Measurements from ENCODE around the gene SAMD8. TPM values are rescaled to one million over a fixed set of nuclear protein-coding genes. Genes with fewer than 3 reads are reported as not detected.

The SAMD8 gene
- total RNA-seq, 1 experiment from 2014 or later, result 17.1 TPM

- TF ChIP-seq EZH2 (IDR thresholded peaks at IDR 0.05; ENCODE audit: borderline replicate concordance, low read depth, low read length, poor library complexity, severe bottlenecking) (no peak), CTCF (conservative IDR thresholded peaks at IDR 0.05; ENCODE audit: low read depth, low read length) (no peak)
- intact Hi-C loops (cut with micrococcal nuclease; ENCODE audit: unreplicated experiment), result no loop called here
- no peak for DNase-seq (ENCODE audit: low spot score)
- H3K4me1 ChIP-seq (ENCODE audit: insufficient read depth, low read length, poor library complexity, severe bottlenecking), result peaks cover 4% of the 10 kb centered on the region
- POLR2A ChIA-PET (ENCODE audit: low non-redundant PET), result no interaction called here
- H3K36me3 ChIP-seq (ENCODE audit: insufficient read depth, low read length, poor library complexity, severe bottlenecking), result no peaks in the 10 kb centered on the region
- CTCF ChIA-PET, result no interaction called here
- no TSS peak for BruUV-seq (replicated peaks)
- no peaks in the 10 kb centered on the region for H3K9me3 ChIP-seq (ENCODE audit: low read depth, low read length, poor library complexity, severe bottlenecking)
- H3K27me3 ChIP-seq (replicated peaks; ENCODE audit: insufficient read depth, low read depth, low read length, poor library complexity), result no peaks in the 10 kb centered on the region
- H3K4me3 ChIP-seq (ENCODE audit: low read depth, low read length, poor library complexity, severe bottlenecking), result no peak overlapping the region
- H3K27ac ChIP-seq (ENCODE audit: low read depth, low read length, poor library complexity, severe bottlenecking), result no peak overlapping the region
Observed at GRCh38 chr10:75088640-75089039, 22.8 kb upstream of the SAMD8 start.

DNA sequence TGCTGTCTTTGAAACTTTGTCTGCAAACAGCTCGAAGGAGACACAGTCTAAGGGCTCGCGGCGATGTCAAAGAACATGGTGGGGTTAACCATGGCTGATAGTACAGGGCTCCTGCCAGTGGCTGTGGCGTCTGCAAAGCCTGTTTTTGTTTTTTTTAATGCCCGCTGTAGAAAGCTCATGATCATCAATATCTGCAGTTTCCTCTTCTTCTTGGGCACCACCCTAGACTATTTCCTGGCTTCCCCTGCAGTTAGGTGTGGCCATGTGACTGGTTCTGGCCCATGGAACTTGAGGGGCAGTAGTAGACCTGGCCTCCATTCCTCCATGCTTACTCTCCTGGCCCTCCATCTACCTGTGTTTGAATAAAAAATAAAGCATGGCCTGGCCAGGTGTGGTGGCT lies 21.8 kb upstream of the SAMD8 start:
- Histone ChIP-seq H3K27ac (ENCODE audit: low read depth, low read length, poor library complexity, severe bottlenecking) (no peak overlapping the region), H3K4me1 (ENCODE audit: insufficient read depth, low read length, poor library complexity, severe bottlenecking) (peaks cover under 1% of the 10 kb centered on the region), H3K27me3 (replicated peaks; ENCODE audit: insufficient read depth, low read depth, low read length, poor library complexity) (no peaks in the 10 kb centered on the region), H3K4me3 (ENCODE audit: low read depth, low read length, poor library complexity, severe bottlenecking) (no peak overlapping the region), H3K9me3 (ENCODE audit: low read depth, low read length, poor library complexity, severe bottlenecking) (no peaks in the 10 kb centered on the region), H3K36me3 (ENCODE audit: insufficient read depth, low read length, poor library complexity, severe bottlenecking) (no peaks in the 10 kb centered on the region)
- POLR2A ChIA-PET (ENCODE audit: low non-redundant PET), result no interaction called here
- CTCF ChIA-PET, result no interaction called here
- intact Hi-C loops (cut with micrococcal nuclease; ENCODE audit: unreplicated experiment), result loop anchor here (10.0 kb wide), 1 partner anchor 345 kb away; no protein-coding TSS in a partner anchor
- TF ChIP-seq EZH2 (IDR thresholded peaks at IDR 0.05; ENCODE audit: borderline replicate concordance, low read depth, low read length, poor library complexity, severe bottlenecking), result no peak
- no peak for TF ChIP-seq CTCF (conservative IDR thresholded peaks at IDR 0.05; ENCODE audit: low read depth, low read length)
- DNase-seq (ENCODE audit: low spot score), result no peak
- BruUV-seq (replicated peaks), result no TSS peak

- Histone ChIP-seq H3K27ac (ENCODE audit: low read depth, low read length, poor library complexity, severe bottlenecking) (no peak overlapping the region), H3K9me3 (ENCODE audit: low read depth, low read length, poor library complexity, severe bottlenecking) (no peaks in the 10 kb centered on the region), H3K27me3 (replicated peaks; ENCODE audit: insufficient read depth, low read depth, low read length, poor library complexity) (no peaks in the 10 kb centered on the region), H3K4me1 (ENCODE audit: insufficient read depth, low read length, poor library complexity, severe bottlenecking) (no peaks in the 10 kb centered on the region), H3K4me3 (ENCODE audit: low read depth, low read length, poor library complexity, severe bottlenecking) (no peak overlapping the region), H3K36me3 (ENCODE audit: insufficient read depth, low read length, poor library complexity, severe bottlenecking) (no peaks in the 10 kb centered on the region)
- TF ChIP-seq CTCF (conservative IDR thresholded peaks at IDR 0.05; ENCODE audit: low read depth, low read length) (no peak), EZH2 (IDR thresholded peaks at IDR 0.05; ENCODE audit: borderline replicate concordance, low read depth, low read length, poor library complexity, severe bottlenecking) (no peak)
- intact Hi-C loops (cut with micrococcal nuclease; ENCODE audit: unreplicated experiment), result loop anchor here (10.0 kb wide), 1 partner anchor 346 kb away; no protein-coding TSS in a partner anchor
- ChIA-PET POLR2A (ENCODE audit: low non-redundant PET) (no interaction called here), CTCF (no interaction called here)
- DNase-seq (ENCODE audit: low spot score), result no peak
- no TSS peak for BruUV-seq (replicated peaks)
Observed at GRCh38 chr10:75091146-75091545, 20.3 kb upstream of the SAMD8 start.
